DOHH2 (cell line): ENCODE measurements around the gene VANGL1.

Experiments
- EZH2phosphoT487 ChIP-seq: fragments of 200-600 bp; sonication (generic); IDR thresholded peaks from 2 replicates; pipeline ENCODE4 v1.6.1; 2017; ENCODE audit warnings: borderline replicate concordance, mild to moderate bottlenecking, antibody characterized with exemption, low read length, moderate library complexity, mixed read lengths
- TF ChIP-seq, protein P1 (sequence below): fragments of 200-600 bp; sonication (generic); IDR thresholded peaks from one replicate; pipeline ENCODE4 v1.5.1; 2014; ENCODE audit warnings: antibody characterized with exemption, mild to moderate bottlenecking, low read depth, low read length; ENCODE audit not compliant: poor library complexity, severe bottlenecking

DNA sequence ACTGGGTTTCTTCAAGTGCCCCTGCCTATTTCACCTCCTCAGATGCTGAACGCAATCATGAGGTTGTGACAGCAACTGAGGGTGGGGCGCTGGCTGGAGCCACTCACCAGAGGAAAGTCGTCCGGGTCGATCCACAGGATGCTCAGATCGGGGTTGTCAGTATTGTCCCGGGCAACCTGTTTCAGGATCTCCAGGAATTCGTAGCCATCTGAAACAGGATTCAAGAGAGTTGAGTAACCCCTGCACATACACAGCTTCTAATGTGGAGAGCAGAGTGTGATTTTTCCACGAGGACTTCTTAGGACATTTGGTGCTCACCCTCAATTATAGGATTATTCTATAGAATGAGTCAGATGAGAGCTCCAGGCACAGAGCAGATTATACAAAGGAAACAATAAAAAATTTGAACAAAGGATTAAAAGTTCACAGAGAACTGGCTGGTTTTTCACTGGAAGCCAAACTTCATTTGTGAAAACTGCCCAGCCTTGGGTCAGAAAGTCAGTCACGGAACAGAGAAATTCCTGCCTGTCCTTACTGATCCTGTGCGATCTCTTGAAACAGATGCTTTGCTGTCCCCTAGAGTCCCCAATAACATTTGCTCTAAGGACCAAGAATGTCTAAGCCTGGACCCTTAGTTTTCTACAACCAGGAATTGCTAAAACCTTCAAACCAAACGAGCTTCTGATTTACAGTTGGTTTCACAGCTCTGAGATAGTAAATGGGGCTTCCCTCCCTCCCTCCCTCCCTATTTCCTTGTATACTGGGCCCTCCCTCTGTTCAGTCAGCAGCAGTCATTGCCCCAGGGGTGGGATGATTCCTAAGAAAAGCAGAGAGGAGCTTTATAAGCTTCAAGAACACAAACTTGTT, 63.5 kb downstream of the VANGL1 start:
- TF ChIP-seq, protein P1, sequence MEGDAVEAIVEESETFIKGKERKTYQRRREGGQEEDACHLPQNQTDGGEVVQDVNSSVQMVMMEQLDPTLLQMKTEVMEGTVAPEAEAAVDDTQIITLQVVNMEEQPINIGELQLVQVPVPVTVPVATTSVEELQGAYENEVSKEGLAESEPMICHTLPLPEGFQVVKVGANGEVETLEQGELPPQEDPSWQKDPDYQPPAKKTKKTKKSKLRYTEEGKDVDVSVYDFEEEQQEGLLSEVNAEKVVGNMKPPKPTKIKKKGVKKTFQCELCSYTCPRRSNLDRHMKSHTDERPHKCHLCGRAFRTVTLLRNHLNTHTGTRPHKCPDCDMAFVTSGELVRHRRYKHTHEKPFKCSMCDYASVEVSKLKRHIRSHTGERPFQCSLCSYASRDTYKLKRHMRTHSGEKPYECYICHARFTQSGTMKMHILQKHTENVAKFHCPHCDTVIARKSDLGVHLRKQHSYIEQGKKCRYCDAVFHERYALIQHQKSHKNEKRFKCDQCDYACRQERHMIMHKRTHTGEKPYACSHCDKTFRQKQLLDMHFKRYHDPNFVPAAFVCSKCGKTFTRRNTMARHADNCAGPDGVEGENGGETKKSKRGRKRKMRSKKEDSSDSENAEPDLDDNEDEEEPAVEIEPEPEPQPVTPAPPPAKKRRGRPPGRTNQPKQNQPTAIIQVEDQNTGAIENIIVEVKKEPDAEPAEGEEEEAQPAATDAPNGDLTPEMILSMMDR, result no peak
- no peak for TF ChIP-seq EZH2phosphoT487
